Neuronal stem cell (in vitro differentiated cells): ENCODE data around the gene NPR1. TPM values are rescaled to one million over a fixed set of nuclear protein-coding genes. Genes with fewer than 3 reads are reported as not detected.

Source experiments
- DNase-seq: peaks from one replicate; pipeline ENCODE4 v3.0.0-alpha.2; 2013; ENCODE audit warnings: low spot score
- H2AFZ ChIP-seq: one replicate; pipeline ENCODE4 v1.6.1; 2013; ENCODE audit warnings: mild to moderate bottlenecking, low read length, inconsistent platforms
- H2AK5ac ChIP-seq: 2 replicates; pipeline ENCODE4 v1.6.1; 2013; ENCODE audit warnings: low read depth, mild to moderate bottlenecking, inconsistent platforms, low read length, moderate library complexity, mixed read lengths
- H2BK120ac ChIP-seq: 2 replicates; pipeline ENCODE4 v1.6.1; 2013; ENCODE audit warnings: low read depth, mild to moderate bottlenecking, inconsistent platforms, low read length, moderate library complexity, mixed read lengths
- H2BK12ac ChIP-seq: one replicate; pipeline ENCODE4 v1.6.1; 2013; ENCODE audit warnings: low read length, inconsistent platforms
- H2BK15ac ChIP-seq: 2 replicates; pipeline ENCODE4 v1.6.1; 2013; ENCODE audit warnings: mild to moderate bottlenecking, low read length, inconsistent platforms, mixed read lengths
- H2BK5ac ChIP-seq: one replicate; pipeline ENCODE4 v1.6.1; 2013; ENCODE audit warnings: inconsistent platforms, mild to moderate bottlenecking, low read length, moderate library complexity
- H3K14ac ChIP-seq: one replicate; pipeline ENCODE4 v1.6.1; 2013; ENCODE audit warnings: low read length, inconsistent platforms
- H3K18ac ChIP-seq: 2 replicates; pipeline ENCODE4 v1.6.1; 2013; ENCODE audit warnings: low read length, inconsistent platforms
- H3K23ac ChIP-seq: 2 replicates; pipeline ENCODE4 v1.6.1; 2013; ENCODE audit warnings: low read depth, mild to moderate bottlenecking, mixed read lengths, low read length, inconsistent platforms; ENCODE audit not compliant: poor library complexity
- H3K27ac ChIP-seq: replicated peaks from 3 replicates; pipeline ENCODE4 v1.5.1; 2013; ENCODE audit warnings: low read length, inconsistent platforms
- H3K27me3 ChIP-seq, 3 experiments: 2 replicates each; pipeline ENCODE4 v1.6.1; 2013; ENCODE audit warnings: low read length in 3 of 3, mild to moderate bottlenecking in 2 of 3, inconsistent platforms in 1 of 3, low read depth in 1 of 3, mixed read lengths in 1 of 3, moderate library complexity in 1 of 3; ENCODE audit not compliant: control insufficient read depth in 3 of 3, insufficient read depth in 3 of 3
- H3K36me3 ChIP-seq, 2 donors: replicated peaks in 1 of 2; 2 replicates each; pipeline ENCODE4 v1.6.1; 2013; ENCODE audit warnings: low read length in 2 of 2; ENCODE audit not compliant: control insufficient read depth in 2 of 2, insufficient read depth in 2 of 2
- H3K4ac ChIP-seq: 2 replicates; pipeline ENCODE4 v1.6.1; 2013; ENCODE audit warnings: inconsistent platforms, mild to moderate bottlenecking, low read length, moderate library complexity
- H3K4me1 ChIP-seq, 2 donors: 1 replicate in 1 of 2; 2 replicates in 1 of 2; pipeline ENCODE4 v1.6.1; 2013; ENCODE audit warnings: low read length in 2 of 2, low read depth in 1 of 2; ENCODE audit not compliant: control insufficient read depth in 2 of 2, insufficient read depth in 1 of 2
- H3K4me2 ChIP-seq: one replicate; pipeline ENCODE4 v1.6.1; 2013; ENCODE audit warnings: mild to moderate bottlenecking, low read length, inconsistent platforms; ENCODE audit not compliant: insufficient read depth, poor library complexity, severe bottlenecking
- H3K4me3 ChIP-seq, 2 donors: 2 replicates each; pipeline ENCODE4 v1.5.1; 2013; ENCODE audit warnings: low read length in 2 of 2, mild to moderate bottlenecking in 2 of 2, inconsistent platforms in 1 of 2, moderate library complexity in 1 of 2
- H3K79me1 ChIP-seq: one replicate; pipeline ENCODE4 v1.6.1; 2013; ENCODE audit warnings: low read depth, mild to moderate bottlenecking, inconsistent platforms, low read length, moderate library complexity
- H3K9ac ChIP-seq: one replicate; pipeline ENCODE4 v1.6.1; 2013; ENCODE audit warnings: mild to moderate bottlenecking, low read depth, low read length, inconsistent platforms; ENCODE audit not compliant: poor library complexity
- H3K9me3 ChIP-seq, 2 donors: replicated peaks in 1 of 2; 2 replicates each; pipeline versions ENCODE3 to v1.6.1; 2013; ENCODE audit warnings: low read length in 2 of 2, mild to moderate bottlenecking in 2 of 2, inconsistent platforms in 1 of 2, low read depth in 1 of 2, mixed read lengths in 1 of 2, moderate library complexity in 1 of 2; ENCODE audit not compliant: control insufficient read depth in 2 of 2, insufficient read depth in 1 of 2
- H4K8ac ChIP-seq: one replicate; pipeline ENCODE4 v1.6.1; 2013; ENCODE audit warnings: low read depth, mild to moderate bottlenecking, inconsistent platforms, low read length, moderate library complexity
- H4K91ac ChIP-seq: one replicate; pipeline ENCODE4 v1.6.1; 2013; ENCODE audit warnings: low read length, low read depth, mild to moderate bottlenecking, inconsistent platforms; ENCODE audit not compliant: poor library complexity
- WGBS, 2 donors: extraction: QIAGEN DNeasy Blood & Tissue Kit; methylation state at CpG; one replicate each; pipeline ENCODE4 v1.1.7; 2013; ENCODE audit warnings: missing lambda C conversion rate in 2 of 2, mixed read lengths in 1 of 2; ENCODE audit not compliant: insufficient read length in 2 of 2, insufficient replicate concordance in 1 of 2; ENCODE audit errors: extremely low coverage in 2 of 2; 5-methylcytosine and 5-hydroxymethylcytosine counted together
- small RNA-seq: library from polyadenylated mRNA; stranded (forward); fragments of <200 nt; extraction: miRNeasy Mini kit (QIAGEN cat#:217004); gene quantifications from one replicate; pipeline ENCODE3, GENCODE V24; 2013; ENCODE audit not compliant: insufficient read depth

The NPR1 gene

DNA sequence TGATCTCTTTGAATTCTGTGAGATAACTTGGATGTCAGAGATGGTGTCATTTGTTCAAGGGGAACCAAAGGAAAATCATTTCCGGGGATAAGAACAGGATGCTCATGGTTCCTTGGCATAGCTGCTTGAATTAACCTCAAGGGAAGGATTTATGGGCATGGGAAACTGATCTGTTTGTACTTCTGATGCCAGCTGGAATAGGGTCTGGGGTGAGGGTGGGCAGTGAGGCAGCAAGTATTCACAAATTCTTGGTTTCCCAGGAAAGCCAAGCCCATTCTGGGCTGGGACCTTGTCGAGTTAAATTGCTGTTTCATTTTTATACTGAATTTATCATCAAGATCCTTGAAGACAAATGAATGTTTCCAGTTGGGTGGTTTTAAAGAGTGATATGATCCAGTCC is 63.5 kb downstream of the NPR1 start:
- no peaks in the 10 kb centered on the region for H3K27me3 ChIP-seq
- H3K4me3 ChIP-seq: no peak overlapping the region
- H3K79me1 ChIP-seq: no peaks in the 10 kb centered on the region
- H3K9ac ChIP-seq: no peak overlapping the region
- no peak overlapping the region for H2AFZ ChIP-seq
- H3K4me1 ChIP-seq: peaks cover 0 to 6% of the 10 kb centered on the region in 2 donors
- no peak overlapping the region for H3K23ac ChIP-seq
- no peaks in the 10 kb centered on the region for H3K9me3 ChIP-seq
- no peak overlapping the region for H3K4ac ChIP-seq
- H2BK5ac ChIP-seq: no peak overlapping the region
- WGBS, 2 donors: no CpG with 5 or more reads among the region's 2 CpGs
- H3K36me3 ChIP-seq: peaks cover 17 to 81% of the 10 kb centered on the region in 2 donors
- H2BK15ac ChIP-seq: no peak overlapping the region
- no peak overlapping the region for H3K4me2 ChIP-seq
- DNase-seq: no peak
- no peak overlapping the region for H4K8ac ChIP-seq
- H3K18ac ChIP-seq: no peak overlapping the region
- no peak overlapping the region for H3K27ac ChIP-seq
- H2BK120ac ChIP-seq: no peak overlapping the region
- no peak overlapping the region for H2AK5ac ChIP-seq
- H4K91ac ChIP-seq: no peak overlapping the region
- H2BK12ac ChIP-seq: no peak overlapping the region
- H3K14ac ChIP-seq: no peak overlapping the region

DNA sequence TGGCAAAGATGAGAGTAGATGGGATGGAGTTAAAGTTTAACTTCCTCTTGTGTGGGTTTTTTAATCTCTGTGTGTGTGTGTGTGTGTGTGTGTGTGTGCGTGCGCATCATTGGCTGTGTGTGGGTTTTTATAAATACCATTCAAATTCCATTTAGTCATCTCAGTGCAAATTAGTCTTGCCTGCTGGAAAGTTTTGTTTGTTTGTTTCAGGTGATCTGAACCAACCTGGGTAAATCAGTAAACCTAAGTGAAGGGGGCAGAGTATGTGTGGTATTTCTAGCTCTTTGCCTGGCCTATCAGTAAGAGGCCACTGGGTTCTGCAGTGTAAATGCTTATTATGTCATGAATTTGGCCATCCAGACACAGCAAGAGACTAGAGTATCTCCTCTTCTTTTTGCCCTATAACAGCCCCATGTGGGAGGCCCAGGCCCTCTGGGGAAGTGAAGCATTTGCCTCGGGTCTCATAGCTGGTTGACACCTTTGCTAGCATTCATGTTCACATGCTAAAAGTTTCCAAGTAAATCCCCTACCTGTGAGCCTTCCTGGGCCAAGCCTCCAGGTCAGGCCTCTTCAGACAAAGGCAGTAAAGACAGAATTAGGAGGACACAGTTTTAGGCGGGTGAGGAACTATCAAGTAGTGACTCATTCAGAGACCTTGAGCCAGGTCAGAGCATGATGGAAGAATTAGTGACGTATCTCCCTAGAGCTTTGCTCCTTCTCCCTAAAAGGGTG is 64.1 kb downstream of the NPR1 start:
- no peak overlapping the region for H3K4me3 ChIP-seq
- no peak overlapping the region for H3K4me2 ChIP-seq
- H2AFZ ChIP-seq: no peak overlapping the region
- H2BK5ac ChIP-seq: no peak overlapping the region
- no peak overlapping the region for H4K8ac ChIP-seq
- H3K18ac ChIP-seq: no peak overlapping the region
- H2BK12ac ChIP-seq: no peak overlapping the region
- no peak overlapping the region for H2BK120ac ChIP-seq
- H3K4me1 ChIP-seq: peaks cover 0 to 8% of the 10 kb centered on the region in 2 donors
- peaks cover 19 to 84% of the 10 kb centered on the region in 2 donors for H3K36me3 ChIP-seq
- H4K91ac ChIP-seq: no peak overlapping the region
- H3K27ac ChIP-seq: no peak overlapping the region
- H3K9ac ChIP-seq: no peak overlapping the region
- no peaks in the 10 kb centered on the region for H3K9me3 ChIP-seq
- no peak overlapping the region for H3K23ac ChIP-seq
- H3K27me3 ChIP-seq: no peaks in the 10 kb centered on the region
- DNase-seq: no peak
- WGBS, 2 donors: no CpG with 5 or more reads among the region's 5 CpGs
- H3K79me1 ChIP-seq: no peaks in the 10 kb centered on the region
- no peak overlapping the region for H3K14ac ChIP-seq
- no peak overlapping the region for H2BK15ac ChIP-seq
- no peak overlapping the region for H3K4ac ChIP-seq
- no peak overlapping the region for H2AK5ac ChIP-seq

Small RNA genes within 50 kb of the gene (small RNA-seq; reads per million reads assigned to genes)
- gene MIR8083 (not detected), gene RF00019 (not detected), gene RN7SL372P (not detected)
